Fibroblast of villous mesenchyme (primary cell): ENCODE results near the gene EFCAB10. TPM values are rescaled to one million over a fixed set of nuclear protein-coding genes. Genes with fewer than 3 reads are reported as not detected.

ENCODE experiments used
- DNase-seq: peaks from one replicate; pipeline ENCODE4 v3.0.0-alpha.2; 2010; ENCODE audit warnings: low read depth
- H3K4me3 ChIP-seq: 2 replicates; pipeline ENCODE4 v1.5.1; 2011; ENCODE audit warnings: low read depth, mild to moderate bottlenecking, low read length
- CTCF ChIP-seq: IDR thresholded peaks from 2 replicates; pipeline ENCODE4 v1.5.1; 2012; ENCODE audit warnings: low read depth, mild to moderate bottlenecking, low read length; ENCODE audit not compliant: insufficient read depth
- total RNA-seq: library from RNA; depleted of rRNA; stranded (reverse); fragments of >200 nt; gene quantifications from 2 replicates; pipeline ENCODE4 v1.2.3, GENCODE V29; 2012

The EFCAB10 gene
- total RNA-seq, 1 donor, result under 0.01 TPM

GRCh38 chr7:105571891-105572290 is 9.4 kb downstream of the EFCAB10 start:
- TF ChIP-seq CTCF, result no peak
- H3K4me3 ChIP-seq, result no peak overlapping the region
- no peak for DNase-seq

- no peak for TF ChIP-seq CTCF
- DNase-seq, result no peak
Observed at GRCh38 chr7:105567821-105568220, 13.5 kb downstream of the EFCAB10 start.

GRCh38 chr7:105567024-105567423 is 14.3 kb downstream of the EFCAB10 start:
- no peak for TF ChIP-seq CTCF
- H3K4me3 ChIP-seq, result no peak overlapping the region
- no peak for DNase-seq

More at GRCh38 chr7:105567821-105568220, 13.5 kb downstream of the EFCAB10 start:
- no peak overlapping the region for H3K4me3 ChIP-seq

- no peak for TF ChIP-seq CTCF
- H3K4me3 ChIP-seq, result no peak overlapping the region
- DNase-seq, result no peak
Observed at GRCh38 chr7:105565190-105565589, 16.1 kb downstream of the EFCAB10 start.

GRCh38 chr7:105559926-105560325 is 21.4 kb downstream of the EFCAB10 start:
- no peak overlapping the region for H3K4me3 ChIP-seq
- DNase-seq, result no peak
- TF ChIP-seq CTCF, result no peak

- no peak for TF ChIP-seq CTCF
- H3K4me3 ChIP-seq, result no peak overlapping the region
- DNase-seq, result no peak
Observed at GRCh38 chr7:105538339-105538738, 43.0 kb downstream of the EFCAB10 start.

- no peak for TF ChIP-seq CTCF
- H3K4me3 ChIP-seq, result peak overlapping the region; percentile 96
- DNase-seq, result peak; percentile 16
Observed at GRCh38 chr7:105532709-105533460, 48.4 kb downstream of the EFCAB10 start.
